HUES48 (cell line): ENCODE measurements around the gene NIN.
A peak's percentile ranks its signal among the peaks of the same experiment; 100 is the strongest.

ENCODE experiments used
- H3K27ac ChIP-seq: one replicate; pipeline ENCODE4 v1.7.0; 2013; ENCODE audit warnings: low read depth, low read length, inconsistent platforms
- H3K27me3 ChIP-seq: 2 replicates; pipeline ENCODE4 v1.6.1; 2013; ENCODE audit warnings: mild to moderate bottlenecking, low read length; ENCODE audit not compliant: control insufficient read depth, insufficient read depth
- H3K36me3 ChIP-seq: 2 replicates; pipeline ENCODE4 v1.6.1; 2013; ENCODE audit warnings: low read length; ENCODE audit not compliant: control insufficient read depth, insufficient read depth
- H3K4me1 ChIP-seq: 2 replicates; pipeline ENCODE4 v1.6.1; 2013; ENCODE audit warnings: mild to moderate bottlenecking, low read length; ENCODE audit not compliant: control insufficient read depth, insufficient read depth
- H3K4me3 ChIP-seq: 2 replicates; pipeline ENCODE4 v1.5.1; 2013; ENCODE audit warnings: mild to moderate bottlenecking, low read depth, low read length
- H3K9ac ChIP-seq: 2 replicates; pipeline ENCODE4 v1.6.1; 2013; ENCODE audit warnings: mild to moderate bottlenecking, low read depth, low read length, moderate library complexity
- H3K9me3 ChIP-seq: 2 replicates; pipeline ENCODE4 v1.6.1; 2013; ENCODE audit warnings: low read length; ENCODE audit not compliant: control insufficient read depth, insufficient read depth

The NIN gene

GRCh38 chr14:50670196-50670865 lies 160.6 kb downstream of the NIN start:
- H3K4me1 ChIP-seq = peaks cover 25% of the 10 kb centered on the region
- H3K9ac ChIP-seq = peak overlapping the region; percentile 47
- H3K9me3 ChIP-seq = no peaks in the 10 kb centered on the region
- H3K4me3 ChIP-seq = peak overlapping the region; percentile 78
- H3K27me3 ChIP-seq = no peaks in the 10 kb centered on the region
- peak overlapping the region; percentile 44 for H3K27ac ChIP-seq
- H3K36me3 ChIP-seq = no peaks in the 10 kb centered on the region
